H1 (cell line): ENCODE data around the gene STRN. TPM values are rescaled to one million over a fixed set of nuclear protein-coding genes. Genes with fewer than 3 reads are reported as not detected.

Experiments
- CTCF ChIA-PET: fragments of 300-600 bp; sonication (Branson Sonifier 250); formaldehyde crosslinking; loops from one replicate; lab custom pipeline; 2021; ENCODE audit not compliant: partially characterized antibody; lab: Charles Lee
- POLR2A ChIA-PET: fragments of 300-600 bp; sonication (Branson Sonifier 250); formaldehyde crosslinking; loops from one replicate; lab custom pipeline; 2021; ENCODE audit warnings: inconsistent platforms; ENCODE audit not compliant: partially characterized antibody; lab: Charles Lee
- DNase-seq, 2 experiments: peaks; one replicate each; pipeline versions ENCODE4 v3.0.0 to v3.0.0-alpha.2; 2010 to 2022; ENCODE audit warnings: low spot score in 2 of 2, low read depth in 1 of 2, mixed read lengths in 1 of 2
- FAIRE-seq: peaks from 2 replicates; lab custom pipeline; 2011; peaks lifted over from hg19 to GRCh38; lab: Jason Lieb, UNC
- H2AFZ ChIP-seq: 2 replicates; pipeline ENCODE4 v1.8.1; 2012; ENCODE audit warnings: low read length, inconsistent platforms
- H2AK5ac ChIP-seq: 2 replicates; pipeline ENCODE4 v1.6.1; 2013; ENCODE audit warnings: low read depth, low read length
- H2BK120ac ChIP-seq: replicated peaks from 2 replicates; pipeline ENCODE3; 2013; ENCODE audit warnings: low read depth, low read length, inconsistent platforms
- H2BK12ac ChIP-seq: 2 replicates; pipeline ENCODE4 v1.6.1; 2013; ENCODE audit warnings: low read depth, low read length
- H2BK15ac ChIP-seq: 2 replicates; pipeline ENCODE4 v1.6.1; 2013; ENCODE audit warnings: low read length
- H2BK20ac ChIP-seq: 2 replicates; pipeline ENCODE4 v1.6.1; 2013; ENCODE audit warnings: low read length
- H2BK5ac ChIP-seq: 2 replicates; pipeline ENCODE4 v1.6.1; 2013; ENCODE audit warnings: low read depth, low read length
- H3K14ac ChIP-seq: 2 replicates; pipeline ENCODE4 v1.6.1; 2013; ENCODE audit warnings: inconsistent platforms; ENCODE audit not compliant: insufficient read length
- H3K18ac ChIP-seq: 2 replicates; pipeline ENCODE4 v1.6.1; 2013; ENCODE audit warnings: low read length; ENCODE audit errors: extremely low read depth
- H3K23ac ChIP-seq: 2 replicates; pipeline ENCODE4 v1.6.1; 2013; ENCODE audit warnings: inconsistent platforms; ENCODE audit not compliant: insufficient read length
- H3K23me2 ChIP-seq: 2 replicates; pipeline ENCODE4 v1.6.1; 2013; ENCODE audit warnings: low read depth, low read length
- H3K27ac ChIP-seq: 2 replicates; pipeline ENCODE4 v1.6.1; 2011; ENCODE audit warnings: low read depth, low read length, inconsistent platforms
- H3K27me3 ChIP-seq, 4 experiments: replicated peaks in 1 of 4; 1 replicate in 1 of 4; 2 replicates in 3 of 4; pipeline versions ENCODE4 v1.6.1 to v1.8.1; 2011 to 2013; ENCODE audit warnings: low read length in 3 of 4, mild to moderate bottlenecking in 3 of 4, inconsistent platforms in 2 of 4, mixed read lengths in 2 of 4, moderate library complexity in 1 of 4; ENCODE audit not compliant: control insufficient read depth in 3 of 4, insufficient read depth in 3 of 4; ENCODE audit errors: extremely low read depth in 1 of 4
- H3K36me3 ChIP-seq, 4 experiments: 2 replicates each; pipeline versions ENCODE4 v1.6.1 to v1.8.1; 2011 to 2013; ENCODE audit warnings: mild to moderate bottlenecking in 4 of 4, low read length in 3 of 4, moderate library complexity in 2 of 4, control low read depth in 1 of 4, inconsistent platforms in 1 of 4; ENCODE audit not compliant: insufficient read depth in 4 of 4, control insufficient read depth in 2 of 4
- H3K4ac ChIP-seq: replicated peaks from 2 replicates; pipeline ENCODE3; 2013; ENCODE audit warnings: low read length, low read depth, mixed read lengths, inconsistent platforms; ENCODE audit not compliant: insufficient read length
- H3K4me1 ChIP-seq, 4 experiments: replicated peaks in 1 of 4; 1 replicate in 1 of 4; 2 replicates in 3 of 4; pipeline versions ENCODE4 v1.6.1 to v1.8.1; 2011 to 2013; ENCODE audit warnings: low read length in 3 of 4, inconsistent platforms in 2 of 4, mixed read lengths in 1 of 4; ENCODE audit not compliant: insufficient read depth in 4 of 4, control insufficient read depth in 3 of 4
- H3K4me2 ChIP-seq, 2 experiments: 2 replicates each; pipeline versions ENCODE4 v1.6.1 to v1.8.1; 2011 to 2013; ENCODE audit warnings: low read depth in 2 of 2, low read length in 2 of 2, control low read depth in 1 of 2, inconsistent platforms in 1 of 2, mild to moderate bottlenecking in 1 of 2; ENCODE audit not compliant: insufficient read depth in 1 of 2
- H3K4me3 ChIP-seq, 4 experiments: fragments of 200-600, 300-600 bp in 1 of 4; sonication (generic), shearing (Covaris generic), sonication (Bioruptor Twin) in 1 of 4; 2 replicates each; pipeline versions ENCODE4 v1.5.1 to v1.8.1; 2011 to 2016; ENCODE audit warnings: low read length in 4 of 4, low read depth in 3 of 4, control low read depth in 2 of 4, inconsistent platforms in 2 of 4, mild to moderate bottlenecking in 2 of 4, mixed read lengths in 1 of 4, moderate library complexity in 1 of 4; ENCODE audit not compliant: insufficient read depth in 2 of 4; ENCODE audit errors: extremely low read depth in 1 of 4
- H3K56ac ChIP-seq: replicated peaks from 2 replicates; pipeline ENCODE3; 2013; ENCODE audit warnings: low read depth, mild to moderate bottlenecking, mixed read lengths, low read length, inconsistent platforms; ENCODE audit not compliant: insufficient read length
- H3K79me1 ChIP-seq: 2 replicates; pipeline ENCODE4 v1.6.1; 2013; ENCODE audit warnings: low read depth, low read length, control low read depth
- H3K79me2 ChIP-seq, 2 experiments: 2 replicates each; pipeline versions ENCODE4 v1.6.1 to v1.8.1; 2012 to 2013; ENCODE audit warnings: low read length in 2 of 2, mild to moderate bottlenecking in 2 of 2, inconsistent platforms in 1 of 2; ENCODE audit not compliant: insufficient read depth in 2 of 2, control insufficient read depth in 1 of 2
- H3K9ac ChIP-seq, 4 experiments: replicated peaks in 1 of 4; 1 replicate in 1 of 4; 2 replicates in 3 of 4; pipeline versions ENCODE4 v1.6.1 to v1.8.1; 2011 to 2013; ENCODE audit warnings: low read depth in 3 of 4, low read length in 3 of 4, control low read depth in 2 of 4, mild to moderate bottlenecking in 2 of 4, moderate library complexity in 2 of 4, inconsistent platforms in 1 of 4; ENCODE audit errors: extremely low read depth in 1 of 4
- H3K9me3 ChIP-seq, 2 experiments: 2 replicates each; pipeline versions ENCODE4 v1.6.1 to v1.8.1; 2012 to 2013; ENCODE audit warnings: mild to moderate bottlenecking in 2 of 2, moderate library complexity in 2 of 2, control low read depth in 1 of 2, inconsistent platforms in 1 of 2, low read depth in 1 of 2, low read length in 1 of 2, mixed read lengths in 1 of 2; ENCODE audit not compliant: insufficient read depth in 2 of 2
- H4K20me1 ChIP-seq, 2 experiments: replicated peaks in 1 of 2; 2 replicates each; pipeline versions ENCODE3 to v1.8.1; 2011 to 2013; ENCODE audit warnings: inconsistent platforms in 2 of 2, low read length in 2 of 2, mild to moderate bottlenecking in 1 of 2; ENCODE audit not compliant: insufficient read depth in 2 of 2, control insufficient read depth in 1 of 2
- H4K5ac ChIP-seq: 2 replicates; pipeline ENCODE4 v1.6.1; 2013; ENCODE audit warnings: low read length, low read depth, mixed read lengths, inconsistent platforms; ENCODE audit not compliant: insufficient read length
- H4K8ac ChIP-seq: 2 replicates; pipeline ENCODE4 v1.8.0; 2013; ENCODE audit warnings: mild to moderate bottlenecking, moderate library complexity, low read length, inconsistent platforms; ENCODE audit not compliant: insufficient read depth; ENCODE audit errors: extremely low read depth
- H4K91ac ChIP-seq: replicated peaks from 2 replicates; pipeline ENCODE3; 2013; ENCODE audit warnings: low read length, mixed read lengths, inconsistent platforms; ENCODE audit not compliant: insufficient read length
- CBX8 ChIP-seq: fragments of 300-800, 300-1000 bp; sonication (generic); IDR thresholded peaks from 2 replicates; pipeline ENCODE4 v1.7.1; 2016; ENCODE audit warnings: low read depth, low read length, borderline replicate concordance
- CTBP2 ChIP-seq: IDR thresholded peaks from 2 replicates; pipeline ENCODE4 v1.7.0; 2011; ENCODE audit warnings: borderline replicate concordance, mild to moderate bottlenecking, moderate library complexity, mixed read lengths, low read length; ENCODE audit not compliant: insufficient read depth, insufficient read length
- GABPA ChIP-seq: IDR thresholded peaks from 2 replicates; pipeline ENCODE4 v1.6.1; 2011; ENCODE audit warnings: mild to moderate bottlenecking, low read length, moderate library complexity, borderline replicate concordance; ENCODE audit not compliant: insufficient read depth
- HDAC6 ChIP-seq: IDR thresholded peaks from one replicate; pipeline ENCODE4 v1.7.1; 2012; ENCODE audit warnings: low read depth, mild to moderate bottlenecking, inconsistent platforms, low read length, moderate library complexity
- POLR2A ChIP-seq, 2 experiments: IDR thresholded peaks; 1 replicate in 1 of 2; 2 replicates in 1 of 2; pipeline ENCODE4 v1.6.1; 2011; ENCODE audit warnings: low read depth in 2 of 2, low read length in 2 of 2, mild to moderate bottlenecking in 2 of 2; ENCODE audit errors: control extremely low read depth in 1 of 2
- POLR2AphosphoS5 ChIP-seq: IDR thresholded peaks from 2 replicates; pipeline ENCODE4 v1.6.1; 2011; ENCODE audit warnings: low read depth, low read length
- RBBP5 ChIP-seq: IDR thresholded peaks from 2 replicates; pipeline ENCODE4 v1.7.1; 2012; ENCODE audit warnings: low read depth, mild to moderate bottlenecking, inconsistent platforms, low read length, moderate library complexity, borderline replicate concordance
- RXRA ChIP-seq: IDR thresholded peaks from 2 replicates; pipeline ENCODE4 v1.6.1; 2011; ENCODE audit warnings: low read depth, mild to moderate bottlenecking, low read length, moderate library complexity; ENCODE audit not compliant: insufficient read depth
- SIX5 ChIP-seq: IDR thresholded peaks from 2 replicates; pipeline ENCODE4 v1.6.1; 2011; ENCODE audit warnings: mild to moderate bottlenecking, low read depth, low read length
- SP1 ChIP-seq: IDR thresholded peaks from 2 replicates; pipeline ENCODE4 v1.6.1; 2011; ENCODE audit warnings: low read depth, low read length
- SP2 ChIP-seq: IDR thresholded peaks from 2 replicates; pipeline ENCODE4 v1.6.1; 2012; ENCODE audit warnings: mild to moderate bottlenecking, low read length, inconsistent platforms
- SP4 ChIP-seq: IDR thresholded peaks from 2 replicates; pipeline ENCODE4 v1.6.1; 2012; ENCODE audit warnings: low read length, inconsistent platforms
- WGBS, 2 experiments: shearing (Covaris generic) in 1 of 2; methylation state at CpG; one replicate each; pipeline versions ENCODE4 v1.1.6 to v1.1.7; 2013 to 2015; ENCODE audit warnings: low lambda C conversion rate in 2 of 2, mixed read lengths in 2 of 2, inconsistent platforms in 1 of 2, low coverage in 1 of 2, missing lambda C conversion rate in 1 of 2; ENCODE audit not compliant: insufficient replicate concordance in 2 of 2, insufficient coverage in 1 of 2, insufficient read length in 1 of 2; ENCODE audit errors: extremely low coverage in 1 of 2, missing lambda C conversion rate in 1 of 2; 5-methylcytosine and 5-hydroxymethylcytosine counted together
- polyA plus RNA-seq, 7 experiments: library from polyadenylated mRNA; depleted of rRNA in 3 of 7; stranded (reverse) in 5 of 7; unstranded in 2 of 7; fragments of >200 nt in 5 of 7; fragments of 200-250 nt in 2 of 7; gene quantifications; 1 replicate in 5 of 7; 2 replicates in 1 of 7; 4 replicates in 1 of 7; pipeline versions ENCODE4 v1.2.1 to v1.2.3, GENCODE V29; 2011 to 2013; ENCODE audit warnings: missing spikeins in 2 of 7, mixed read lengths in 2 of 7
- total RNA-seq: library from RNA; stranded (reverse); fragmentation: NEBNext Ultra II Directional; extraction: Animal tissue kit (Norgen Biotek cat#: 25700); gene quantifications from 2 replicates; pipeline ENCODE4 v1.2.1, GENCODE V29; 2021
- TF ChIP-seq, protein P1 (sequence below): IDR thresholded peaks from 2 replicates; pipeline ENCODE4 v1.6.1; 2012; ENCODE audit warnings: inconsistent platforms

Gene STRN
- total and polyA plus RNA-seq, 2 of the 8 experiments (the other 6 are each of a cell fraction or from before 2014, with no cell fraction given) = 8.3 to 47.0 TPM

DNA sequence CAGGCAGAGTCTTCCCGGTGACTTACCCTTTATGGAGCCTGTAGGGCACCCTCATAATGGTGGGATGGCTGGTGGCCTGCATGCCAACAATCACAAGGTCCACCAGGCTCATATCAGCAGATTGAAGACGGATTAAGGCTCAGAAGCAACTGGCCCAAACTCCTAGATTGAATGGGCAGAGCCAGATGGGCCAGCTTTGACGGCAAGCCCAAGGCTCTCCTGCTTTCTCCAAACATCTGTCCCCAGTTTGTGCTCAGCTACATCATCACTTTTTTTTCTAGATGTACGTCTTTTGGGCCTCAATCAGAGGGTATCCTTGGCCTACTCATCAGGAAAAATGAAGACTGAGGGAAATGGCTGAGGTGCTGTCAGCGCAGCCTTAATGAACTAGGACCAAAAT, 155.3 kb downstream of the STRN start:
- Histone ChIP-seq H3K79me2 (no peaks in the 10 kb centered on the region), H3K56ac (no peak overlapping the region), H2BK120ac (no peak overlapping the region), H4K8ac (no peak overlapping the region), H3K79me1 (no peaks in the 10 kb centered on the region), H3K4me3 (no peak overlapping the region), H3K27me3 (no peaks in the 10 kb centered on the region; a peak in 1 of 7 replicates), H3K23ac (no peak overlapping the region), H2BK12ac (no peak overlapping the region), H4K5ac (no peak overlapping the region), H3K9ac (no peak overlapping the region), H3K18ac (no peak overlapping the region), H4K91ac (no peak overlapping the region), H3K23me2 (no peaks in the 10 kb centered on the region), H3K4me1 (no peaks in the 10 kb centered on the region), H3K27ac (no peak overlapping the region), H2BK15ac (no peak overlapping the region), H3K36me3 (no peaks in the 10 kb centered on the region), H3K4me2 (no peak overlapping the region), H3K14ac (no peak overlapping the region), H2AK5ac (no peak overlapping the region), H4K20me1 (no peaks in the 10 kb centered on the region), H2AFZ (no peak overlapping the region), H3K9me3 (peaks cover 0 to 9% of the 10 kb centered on the region in 2 experiments; a peak in 1 of 4 replicates), H2BK20ac (no peak overlapping the region), H3K4ac (no peak overlapping the region), H2BK5ac (no peak overlapping the region)
- DNase-seq (no peak), FAIRE-seq (no peak)
- POLR2A ChIA-PET = interaction anchor here (0.7 kb wide), 1 partner anchor 401 kb away, joined by 4 read pairs; no protein-coding TSS in a partner anchor
- no peak for TF ChIP-seq SP2
- TF ChIP-seq GABPA = no peak
- no peak for TF ChIP-seq RBBP5
- TF ChIP-seq POLR2AphosphoS5 = no peak
- no peak for TF ChIP-seq SP4
- no peak for TF ChIP-seq HDAC6
- TF ChIP-seq CTBP2 = no peak
- TF ChIP-seq CBX8 = no peak
- no peak for TF ChIP-seq RXRA
- no peak for TF ChIP-seq SIX5
- TF ChIP-seq, protein P1, sequence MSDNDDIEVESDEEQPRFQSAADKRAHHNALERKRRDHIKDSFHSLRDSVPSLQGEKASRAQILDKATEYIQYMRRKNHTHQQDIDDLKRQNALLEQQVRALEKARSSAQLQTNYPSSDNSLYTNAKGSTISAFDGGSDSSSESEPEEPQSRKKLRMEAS = no peak
- no peak for TF ChIP-seq POLR2A (IDR thresholded peaks at IDR 0.05; ENCODE audit: control extremely low read depth in 1 of 2, low read depth in 2 of 2, low read length in 2 of 2)
- TF ChIP-seq SP1 = no peak
- CTCF ChIA-PET = interaction anchor here (1.0 to 6.4 kb wide), 12 partner anchors 8 to 358 kb away, joined by 3 to 65 read pairs (median 6); no protein-coding TSS in a partner anchor
- WGBS, 2 experiments = 87% methylated on average over 5 of the region's 5 CpGs; no CpG with 5 or more reads in 1 of the 2 experiments
